Measurements from ENCODE around the gene MAML2.

Gene MAML2

DNA sequence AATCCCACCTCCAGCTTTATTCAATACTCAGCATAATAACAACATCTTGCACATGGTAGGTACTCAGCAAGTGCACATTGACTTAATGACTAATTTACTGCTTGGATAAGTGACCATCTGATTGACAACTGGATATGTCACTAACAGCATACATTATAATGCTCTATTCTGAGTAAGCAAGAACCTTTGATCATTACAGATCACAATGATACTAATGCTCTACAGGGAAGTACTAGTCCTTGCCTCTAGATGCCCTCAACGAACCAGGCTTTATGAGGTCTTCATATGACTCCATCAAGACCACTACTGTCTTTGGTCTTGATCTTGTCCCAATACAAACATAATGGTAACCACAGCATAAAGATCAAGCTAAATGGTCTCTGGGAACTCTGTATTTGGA, 251.5 kb downstream of the MAML2 start:
- no peak for DNase-seq (ENCODE audit: low spot score)
- POLR2A ChIA-PET (ENCODE audit: low non-redundant PET) = no interaction called here
- CTCF ChIA-PET = interaction anchor here (0.6 kb wide), 1 partner anchor 68 kb away, joined by 4 read pairs; no protein-coding TSS in a partner anchor
- TF ChIP-seq, protein P1, sequence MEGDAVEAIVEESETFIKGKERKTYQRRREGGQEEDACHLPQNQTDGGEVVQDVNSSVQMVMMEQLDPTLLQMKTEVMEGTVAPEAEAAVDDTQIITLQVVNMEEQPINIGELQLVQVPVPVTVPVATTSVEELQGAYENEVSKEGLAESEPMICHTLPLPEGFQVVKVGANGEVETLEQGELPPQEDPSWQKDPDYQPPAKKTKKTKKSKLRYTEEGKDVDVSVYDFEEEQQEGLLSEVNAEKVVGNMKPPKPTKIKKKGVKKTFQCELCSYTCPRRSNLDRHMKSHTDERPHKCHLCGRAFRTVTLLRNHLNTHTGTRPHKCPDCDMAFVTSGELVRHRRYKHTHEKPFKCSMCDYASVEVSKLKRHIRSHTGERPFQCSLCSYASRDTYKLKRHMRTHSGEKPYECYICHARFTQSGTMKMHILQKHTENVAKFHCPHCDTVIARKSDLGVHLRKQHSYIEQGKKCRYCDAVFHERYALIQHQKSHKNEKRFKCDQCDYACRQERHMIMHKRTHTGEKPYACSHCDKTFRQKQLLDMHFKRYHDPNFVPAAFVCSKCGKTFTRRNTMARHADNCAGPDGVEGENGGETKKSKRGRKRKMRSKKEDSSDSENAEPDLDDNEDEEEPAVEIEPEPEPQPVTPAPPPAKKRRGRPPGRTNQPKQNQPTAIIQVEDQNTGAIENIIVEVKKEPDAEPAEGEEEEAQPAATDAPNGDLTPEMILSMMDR (conservative IDR thresholded peaks at IDR 0.05; ENCODE audit: low read depth) = no peak
- no peak overlapping the region for H3K27ac ChIP-seq

DNA sequence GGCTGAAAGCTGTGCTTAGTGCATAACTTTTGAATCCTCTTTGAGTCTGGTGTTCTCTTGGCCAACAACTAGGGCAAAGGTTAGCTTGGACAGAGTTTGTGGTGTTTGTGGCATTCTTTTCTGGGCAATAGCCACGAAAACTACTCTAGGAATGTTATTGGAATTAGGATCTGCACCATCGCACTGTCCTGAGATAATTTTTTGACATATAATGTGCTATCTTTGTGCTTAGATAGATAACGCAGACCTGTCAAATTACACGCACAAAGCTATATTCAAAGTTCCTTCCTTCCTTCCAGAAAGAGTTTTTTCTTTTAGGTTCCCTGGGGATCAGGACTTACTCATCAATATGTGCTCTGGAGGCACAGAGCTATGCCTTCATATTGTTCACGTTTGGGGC, 252.3 kb downstream of the MAML2 start:
- no peak for DNase-seq (ENCODE audit: low spot score)
- TF ChIP-seq, protein P1 (conservative IDR thresholded peaks at IDR 0.05; ENCODE audit: low read depth) = no peak
- H3K27ac ChIP-seq = no peak overlapping the region
- ChIA-PET POLR2A (ENCODE audit: low non-redundant PET) (no interaction called here), CTCF (no interaction called here)

DNA sequence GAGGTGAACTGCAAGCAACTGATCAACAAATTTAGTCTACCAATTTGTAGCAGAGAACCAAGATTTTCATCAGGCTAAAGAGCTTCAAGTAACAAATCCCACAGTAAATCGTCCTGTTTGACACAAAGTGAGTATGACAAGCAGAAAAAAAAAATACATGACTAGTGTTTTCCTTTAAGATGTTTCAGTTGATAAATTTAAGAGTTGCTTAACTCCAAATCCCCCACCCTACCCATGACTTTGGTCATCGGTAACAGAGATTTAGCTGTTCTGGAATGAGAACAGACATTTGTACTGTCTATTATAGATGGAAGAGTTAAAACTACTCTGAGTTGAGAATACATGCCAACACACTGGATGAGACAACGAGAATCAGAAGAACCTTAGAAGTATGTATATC, 254.1 kb downstream of the MAML2 start:
- TF ChIP-seq, protein P1 (conservative IDR thresholded peaks at IDR 0.05; ENCODE audit: low read depth) = no peak
- CTCF ChIA-PET = interaction anchor here (0.6 kb wide), 1 partner anchor 172 kb away, joined by 3 read pairs; no protein-coding TSS in a partner anchor

DNA sequence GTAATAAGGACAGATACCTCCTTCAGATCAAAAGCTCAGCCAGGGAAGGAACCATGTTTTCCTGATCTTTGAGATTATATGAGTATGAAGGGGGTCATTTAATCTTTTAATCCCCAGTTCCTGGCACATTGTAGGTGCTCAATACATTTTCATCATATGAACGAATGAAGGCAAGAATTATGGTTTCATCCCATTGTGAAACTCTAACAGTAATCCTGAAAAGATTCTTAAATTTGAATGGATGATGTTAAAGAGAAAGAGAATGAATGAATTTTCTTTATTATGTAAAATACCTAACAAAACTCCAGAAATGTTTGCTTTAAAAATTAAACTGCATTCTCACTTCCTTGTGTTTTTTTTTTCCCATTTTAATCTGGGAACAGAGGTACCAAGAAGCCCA, 256.9 kb downstream of the MAML2 start:
- ChIA-PET CTCF (no interaction called here), POLR2A (ENCODE audit: low non-redundant PET) (no interaction called here)
- no peak overlapping the region for H3K27ac ChIP-seq
- TF ChIP-seq, protein P1 (conservative IDR thresholded peaks at IDR 0.05; ENCODE audit: low read depth) = no peak
- no peak for DNase-seq (ENCODE audit: low spot score)

More for the DNA sequence above, 254.1 kb downstream of the MAML2 start:
- DNase-seq (ENCODE audit: low spot score) = no peak
- POLR2A ChIA-PET (ENCODE audit: low non-redundant PET) = no interaction called here
- H3K27ac ChIP-seq = no peak overlapping the region

DNA sequence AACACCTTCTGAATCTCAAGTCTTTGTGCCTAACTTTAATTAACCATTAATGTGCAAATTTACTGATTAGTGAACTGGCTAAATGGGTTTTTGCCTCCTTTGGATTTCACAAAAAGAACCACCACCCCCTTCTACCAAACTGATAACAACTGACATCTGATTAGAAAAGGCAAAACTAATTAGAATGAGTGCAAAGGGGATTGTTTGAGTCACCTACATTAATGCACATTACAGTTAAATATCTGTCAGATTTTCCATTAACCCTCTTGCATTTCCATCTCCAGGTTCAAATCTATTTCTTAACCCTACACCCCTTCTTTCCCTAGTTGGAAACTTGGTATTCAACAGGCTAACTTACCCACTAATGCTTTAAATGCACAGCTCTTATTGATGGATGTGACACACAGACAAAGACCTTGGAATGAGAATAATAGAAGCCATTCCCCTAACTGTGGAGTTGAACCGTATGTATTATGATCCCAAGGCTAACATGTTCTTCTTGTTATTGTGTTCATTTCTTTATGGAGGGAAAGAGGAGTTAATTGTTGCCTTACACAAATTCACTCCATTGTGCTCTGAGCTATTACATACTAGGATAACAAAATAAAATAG, 257.6 kb downstream of the MAML2 start:
- ChIA-PET POLR2A (ENCODE audit: low non-redundant PET) (no interaction called here), CTCF (no interaction called here)
- no peak overlapping the region for H3K27ac ChIP-seq
- TF ChIP-seq, protein P1 (conservative IDR thresholded peaks at IDR 0.05; ENCODE audit: low read depth) = no peak
- no peak for DNase-seq (ENCODE audit: low spot score)

DNA sequence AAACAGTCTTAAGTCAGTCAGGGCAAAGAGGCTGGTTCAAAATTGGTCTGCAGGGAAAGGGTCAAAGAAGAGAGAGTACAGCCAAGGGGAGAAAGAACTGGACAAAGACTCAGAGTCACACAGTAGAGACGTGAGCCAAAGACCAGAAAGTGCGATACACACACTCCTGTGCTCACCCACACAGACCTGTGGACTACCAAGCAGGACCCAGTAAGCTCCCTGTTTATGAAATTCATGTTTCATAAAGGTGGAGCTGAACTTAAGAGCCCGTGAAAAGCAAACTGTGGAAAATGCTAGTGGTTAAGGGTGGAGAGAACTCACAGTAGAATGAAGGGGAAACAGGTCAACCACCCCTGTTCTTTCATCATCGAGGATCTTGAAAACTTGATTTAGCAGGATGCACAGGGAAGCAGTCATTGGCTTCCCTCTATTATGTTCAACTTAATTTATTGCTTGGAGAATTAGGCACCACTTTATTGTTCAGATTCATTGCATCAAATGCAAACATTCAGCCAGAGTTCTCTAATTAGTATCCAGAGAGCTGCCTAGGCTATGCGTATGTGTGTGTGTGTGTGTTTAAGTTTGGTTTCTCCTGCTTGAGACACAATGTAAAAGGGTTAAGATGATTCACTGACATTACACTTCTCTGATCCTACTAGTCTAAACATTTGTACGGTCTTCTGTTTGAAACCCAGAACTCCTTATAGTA, 258.2 kb downstream of the MAML2 start:
- TF ChIP-seq, protein P1 (conservative IDR thresholded peaks at IDR 0.05; ENCODE audit: low read depth) = no peak
- no peak for DNase-seq (ENCODE audit: low spot score)
- ChIA-PET POLR2A (ENCODE audit: low non-redundant PET) (no interaction called here), CTCF (no interaction called here)
- H3K27ac ChIP-seq = no peak overlapping the region
